HTERT RPE-1 (cell line): Measurements from ENCODE around the gene GRAMD2B.
"Not testable (repeated sequence)": the region's sequence is repeated elsewhere in the genome, so short reads cannot be mapped to it uniquely, and the experiment has no call there.

Source experiments
- in situ Hi-C: fragments of 300-500 bp; cut with MboI; formaldehyde crosslinking; loops from 4 replicates; pipeline ENCODE4 v1.14.3; 2020; ENCODE audit warnings: low sequenced_read_pairs

The GRAMD2B gene

GRCh38 chr5:126403876-126404275 is 19.3 kb upstream of the GRAMD2B start:
- in situ Hi-C loops = no loop called here

GRCh38 chr5:126410623-126411022 is 12.6 kb upstream of the GRAMD2B start:
- in situ Hi-C loops = no loop called here

- in situ Hi-C loops = no loop called here
Observed at GRCh38 chr5:126413856-126414255, 9.4 kb upstream of the GRAMD2B start.

- in situ Hi-C loops = no loop called here
Observed at GRCh38 chr5:126414874-126415502, 8.2 kb upstream of the GRAMD2B start.

DNA sequence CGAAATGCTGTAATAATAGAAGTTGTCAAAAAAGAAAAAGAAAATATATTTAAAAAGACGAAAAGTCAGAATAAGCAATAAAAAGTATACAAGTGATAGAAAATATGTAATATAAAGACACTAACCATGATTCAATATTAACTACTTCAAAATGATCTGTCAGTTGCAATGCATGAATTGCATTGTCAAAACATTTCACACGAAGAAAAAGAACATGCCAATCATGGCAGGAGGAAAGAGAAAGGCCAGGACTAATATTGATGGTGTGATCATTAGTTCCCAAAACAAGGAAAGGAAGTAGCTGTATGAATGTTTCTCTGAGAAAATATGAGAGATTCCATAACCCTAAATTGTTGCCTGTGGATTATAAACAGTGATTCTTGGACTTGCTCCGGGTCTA is 7.4 kb upstream of the GRAMD2B start:
- in situ Hi-C loops = no loop called here

DNA sequence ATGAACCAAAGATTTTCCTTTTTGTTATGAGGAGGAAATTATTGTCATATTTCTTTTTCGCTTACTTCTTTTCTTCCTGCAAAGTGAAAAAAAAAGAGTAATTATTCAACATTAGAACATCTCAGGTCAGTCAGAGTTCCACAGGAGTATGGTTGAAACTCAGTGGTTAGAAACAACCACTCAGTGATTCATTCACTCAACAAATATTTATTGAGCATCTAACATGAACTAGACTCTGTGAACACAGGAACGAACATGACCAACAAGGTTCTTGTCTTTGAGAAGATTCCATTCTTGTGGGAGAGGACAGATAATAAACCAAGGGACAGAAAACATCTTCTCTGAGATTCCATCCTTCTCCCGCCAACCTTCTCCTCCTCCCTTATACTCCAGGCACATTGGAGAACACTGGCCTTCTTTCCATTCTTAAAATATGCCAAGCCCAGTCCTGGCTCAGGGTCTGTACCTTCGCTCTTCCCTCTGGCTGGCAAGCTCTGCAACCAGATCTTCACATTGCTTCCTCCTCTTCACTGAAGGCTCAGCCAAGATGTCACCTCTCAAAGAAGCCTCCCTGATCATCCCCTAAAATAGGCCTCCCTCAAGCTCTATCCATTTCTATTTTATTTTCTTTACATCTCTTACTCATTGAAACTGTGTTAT is 6.8 kb upstream of the GRAMD2B start:
- in situ Hi-C loops = no loop called here

GRCh38 chr5:126417178-126417577 is 6.0 kb upstream of the GRAMD2B start:
- in situ Hi-C loops = no loop called here

DNA sequence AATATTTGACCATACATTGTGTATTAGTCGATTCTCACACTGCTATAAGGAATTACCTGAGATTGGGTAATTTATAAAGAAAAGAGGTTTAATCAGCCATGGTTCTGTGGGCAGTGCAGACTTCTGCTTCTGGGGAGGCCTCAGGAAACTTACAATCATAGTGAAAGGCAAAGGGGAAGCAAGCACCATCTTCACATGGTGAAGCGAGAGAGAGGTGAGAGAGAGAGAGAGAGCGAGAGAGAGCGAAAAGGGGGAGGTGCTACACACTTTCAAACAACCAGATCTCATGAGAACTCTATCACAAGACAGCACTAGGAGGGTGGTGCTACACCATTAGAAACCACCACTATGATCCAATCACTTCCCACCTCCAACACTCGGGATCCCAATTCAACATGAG is 4.1 kb upstream of the GRAMD2B start:
- in situ Hi-C loops = no loop called here

DNA sequence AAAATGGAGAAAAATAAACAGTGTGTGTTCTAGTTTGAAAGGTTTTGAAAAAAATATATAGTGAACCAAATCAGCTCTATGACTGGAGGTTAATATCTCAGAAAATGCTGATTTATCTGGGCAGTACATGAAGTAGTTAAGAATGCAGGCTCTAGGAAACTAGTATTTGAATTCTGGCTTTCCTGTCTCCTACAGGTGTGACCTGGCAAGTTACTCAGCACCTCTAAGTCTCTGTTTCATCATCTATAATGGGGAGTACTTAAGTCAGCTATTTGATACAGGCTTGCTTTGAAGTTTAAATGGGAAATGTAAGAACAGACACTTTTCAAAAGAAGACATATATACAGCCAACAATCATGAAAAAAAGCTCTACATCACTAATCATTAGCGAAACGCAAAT is 5.2 kb downstream of the GRAMD2B start:
- in situ Hi-C loops = no loop called here

DNA sequence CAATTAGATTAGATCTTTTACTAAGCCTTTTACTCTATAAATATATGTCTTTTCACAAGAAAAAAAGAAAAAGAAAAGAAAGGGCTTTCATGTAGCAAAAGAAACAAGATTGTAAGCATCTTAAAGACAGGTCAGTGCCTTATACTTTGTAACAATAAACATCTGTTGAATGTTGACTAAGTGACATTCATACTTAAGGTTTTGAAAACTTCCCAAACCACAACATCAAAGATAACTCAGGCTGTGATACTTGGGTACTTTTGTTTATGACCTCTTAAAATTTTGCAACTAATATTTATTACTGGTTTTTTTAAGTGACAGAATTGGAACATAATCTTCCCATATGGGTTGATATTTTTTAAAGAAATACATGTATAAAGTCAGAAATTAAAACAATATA is 7.4 kb downstream of the GRAMD2B start:
- in situ Hi-C loops = no loop called here

DNA sequence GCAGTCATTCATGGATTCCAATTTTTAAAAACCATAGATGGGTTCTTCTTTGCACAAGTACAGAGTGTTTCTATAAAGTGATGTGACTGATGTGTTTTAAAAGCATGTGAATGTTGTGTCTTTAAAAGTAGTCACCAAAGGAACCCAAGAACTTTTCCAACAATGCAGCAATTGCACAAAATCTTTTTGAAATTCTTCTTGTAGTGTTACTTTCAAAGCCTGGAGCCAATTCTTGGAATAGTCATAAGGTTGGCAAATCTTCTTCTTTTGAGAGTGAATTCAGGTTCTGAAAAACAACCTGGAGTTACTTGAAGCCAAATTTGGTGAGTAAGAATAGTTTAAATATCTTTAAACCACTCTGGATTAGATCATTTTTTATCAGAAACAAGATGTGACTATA is 10.5 kb downstream of the GRAMD2B start:
- in situ Hi-C loops = no loop called here

DNA sequence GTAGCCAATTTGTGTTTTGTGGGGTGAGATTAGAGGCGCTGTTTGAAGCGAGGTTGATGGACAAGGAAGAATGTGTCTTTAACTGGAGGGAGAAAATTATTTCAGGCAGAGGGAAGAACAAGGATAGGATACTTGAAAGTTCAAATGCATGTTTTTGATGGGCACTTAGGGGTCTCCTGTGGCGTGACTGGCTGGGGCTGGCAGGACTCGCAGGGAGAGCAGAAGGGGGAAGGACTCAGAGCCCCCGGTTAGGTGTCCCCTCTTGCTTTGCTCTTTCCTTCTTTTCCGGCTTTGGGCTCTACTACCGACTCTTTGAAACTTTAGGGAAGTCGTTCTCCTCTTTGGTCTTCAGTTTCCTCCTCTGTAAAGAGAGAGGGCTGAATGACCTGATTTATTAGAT is 12.1 kb downstream of the GRAMD2B start:
- in situ Hi-C loops = no loop called here

GRCh38 chr5:126435714-126436113 is 12.5 kb downstream of the GRAMD2B start:
- in situ Hi-C loops = no loop called here

GRCh38 chr5:126437721-126438120 is 14.5 kb downstream of the GRAMD2B start:
- in situ Hi-C loops = no loop called here

GRCh38 chr5:126438267-126438666 is 15.1 kb downstream of the GRAMD2B start:
- in situ Hi-C loops = no loop called here

GRCh38 chr5:126438868-126439267 is 15.7 kb downstream of the GRAMD2B start:
- in situ Hi-C loops = no loop called here

DNA sequence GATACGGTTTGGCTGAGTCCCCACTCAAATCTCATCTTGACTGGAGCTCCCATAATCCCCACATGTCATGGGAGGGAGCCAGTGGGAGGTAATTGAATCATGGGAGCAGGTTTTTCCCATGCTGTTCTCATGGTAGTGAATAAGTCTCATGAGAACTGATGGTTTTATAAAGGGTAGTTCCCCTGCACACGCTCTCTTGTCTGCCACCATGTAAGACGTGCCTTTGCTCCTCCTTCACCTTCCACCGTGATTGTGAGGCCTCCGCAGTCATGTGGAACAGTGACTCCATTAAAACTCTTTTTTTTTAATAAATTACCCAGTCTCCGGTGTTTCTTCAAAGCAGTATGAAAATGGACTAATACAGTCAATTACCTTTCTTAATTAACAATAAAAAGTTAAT is 16.5 kb downstream of the GRAMD2B start:
- in situ Hi-C loops = not testable (repeated sequence)

DNA sequence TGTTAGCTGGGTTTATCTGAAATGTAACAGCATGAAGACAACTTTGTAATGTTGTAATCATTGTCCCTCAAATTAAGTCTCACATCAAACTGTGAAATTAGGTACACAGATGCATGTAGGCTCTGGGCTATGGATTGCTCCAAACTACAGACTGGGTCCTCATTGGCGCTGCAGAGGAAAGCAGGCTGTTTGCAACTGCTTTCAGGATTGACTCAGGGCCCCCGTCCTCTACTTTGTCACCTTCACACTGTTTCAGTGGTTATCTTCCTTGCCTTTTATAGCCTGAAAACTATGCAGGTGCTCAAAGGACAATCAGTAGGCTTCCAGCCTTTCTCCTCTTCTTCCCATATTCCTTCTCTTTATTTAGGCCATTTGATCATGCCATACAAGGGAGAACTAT is 18.0 kb downstream of the GRAMD2B start:
- in situ Hi-C loops = no loop called here

DNA sequence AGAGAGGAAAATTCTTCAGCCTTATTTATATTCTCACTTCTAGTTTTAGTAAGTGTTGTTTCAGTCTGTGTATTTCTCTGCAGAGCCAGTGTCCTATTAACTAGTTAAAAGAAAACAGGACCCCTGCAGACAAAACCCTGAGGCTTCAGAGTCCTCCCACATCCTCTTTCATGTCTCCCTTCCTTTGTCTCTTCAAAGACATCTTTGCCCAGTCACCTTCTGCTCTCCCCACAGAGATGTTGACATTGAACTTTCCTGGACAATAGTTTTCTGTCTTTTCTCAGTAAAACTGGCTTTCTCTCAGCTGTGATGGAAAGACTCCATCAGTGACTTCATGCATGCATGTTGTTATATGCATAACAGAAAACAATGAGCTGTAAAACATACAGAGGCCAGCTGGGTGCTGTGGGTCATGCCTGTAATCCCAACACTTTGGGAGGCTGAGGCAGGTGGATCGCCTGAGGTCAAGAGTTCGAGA is 20.2 kb downstream of the GRAMD2B start:
- in situ Hi-C loops = no loop called here

DNA sequence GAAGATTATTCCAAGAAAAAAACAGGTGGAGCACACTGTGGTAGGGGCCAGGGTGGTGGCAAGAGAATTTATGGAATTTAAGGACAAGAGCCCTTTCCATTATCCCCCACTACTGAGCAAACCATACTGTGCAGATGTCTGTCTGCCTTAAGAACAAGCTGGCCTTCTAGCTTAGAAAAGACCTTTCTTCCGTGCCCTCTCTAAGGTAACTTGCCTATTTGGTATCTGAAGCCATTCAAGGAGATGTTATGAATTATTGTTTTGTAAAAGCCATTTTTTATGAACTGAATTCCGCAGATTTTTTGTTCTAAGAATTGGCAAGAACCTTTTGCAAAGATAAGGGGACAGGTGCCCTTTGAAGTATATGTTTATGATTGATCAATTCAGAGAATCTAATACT is 20.9 kb downstream of the GRAMD2B start:
- in situ Hi-C loops = no loop called here

DNA sequence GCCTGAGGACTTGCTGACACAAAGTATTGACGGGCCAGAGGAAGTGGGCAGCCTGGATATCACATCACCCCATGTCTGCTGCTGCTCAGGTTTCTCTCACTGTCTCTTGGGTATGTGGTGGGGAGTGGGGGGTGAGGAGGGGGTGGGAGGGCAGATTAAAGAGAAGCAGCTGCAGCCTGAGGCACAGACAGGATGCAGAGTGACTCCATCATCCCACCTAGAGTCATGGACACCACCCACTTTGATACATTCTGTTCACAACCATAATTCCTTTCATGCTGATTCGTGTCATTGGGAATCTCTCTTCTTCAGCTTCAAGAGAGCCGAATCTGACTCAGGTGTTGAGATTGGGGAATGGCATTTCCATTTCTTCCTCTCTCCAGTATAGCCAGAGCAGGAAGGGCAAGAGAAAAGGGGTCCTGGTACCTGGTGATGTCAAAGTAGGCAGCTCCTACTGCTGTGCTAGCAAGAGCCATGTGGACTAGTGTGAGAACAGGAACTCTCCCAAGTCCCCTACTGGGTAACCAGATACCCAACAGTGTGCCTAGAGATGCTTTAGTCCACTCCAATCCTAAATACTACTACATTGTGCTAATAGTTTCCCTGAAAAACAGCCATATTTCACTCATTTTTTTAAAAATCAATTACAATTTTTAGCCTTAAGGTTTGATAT is 22.4 kb downstream of the GRAMD2B start:
- in situ Hi-C loops = no loop called here

DNA sequence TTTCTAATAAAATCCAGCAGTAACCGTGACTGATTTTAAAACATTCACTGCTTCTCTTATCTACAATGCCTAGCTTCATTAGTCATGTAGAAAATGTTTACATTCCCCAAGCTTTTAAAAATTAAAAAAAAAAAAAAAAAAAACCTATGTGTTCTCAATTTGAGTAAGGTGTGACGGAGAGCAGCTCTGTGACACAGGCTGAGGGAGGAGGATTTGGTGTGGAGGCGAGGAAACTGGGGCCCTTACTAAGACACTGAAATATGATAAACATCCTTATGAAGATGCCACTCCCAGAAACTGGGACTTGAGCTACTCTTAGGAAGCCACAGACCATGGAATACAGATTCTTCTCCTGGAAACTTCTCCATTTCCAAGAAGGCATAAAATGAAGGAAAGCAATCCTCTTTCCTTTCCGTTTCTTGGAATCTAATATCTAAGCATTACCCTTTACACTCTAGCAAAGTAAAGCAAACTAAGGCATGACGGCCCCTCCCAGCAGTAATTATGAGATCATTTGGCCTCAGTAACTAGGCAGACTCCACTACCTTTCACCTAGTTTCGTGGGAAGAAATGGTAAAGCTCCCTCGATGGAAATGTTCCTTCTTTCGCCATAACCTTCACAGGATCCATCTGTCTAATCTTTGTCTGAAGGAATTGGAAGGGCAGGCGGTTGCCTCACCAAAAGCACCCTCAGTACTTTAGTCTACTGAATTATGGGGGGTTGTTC is 23.5 kb downstream of the GRAMD2B start:
- in situ Hi-C loops = no loop called here
